SK-N-SH treated with all-trans-retinoic acid at 6 μM for 48 hours (cell line): Measurements from ENCODE around the gene WBP11.

Experiments
- ATAC-seq: fragments of 200-7000 bp; cut with Tn5 transposase; 3 replicates; pipeline ENCODE4 v1.9.1; 2020; ENCODE audit warnings: mild to moderate bottlenecking, moderate library complexity
- ARNTL ChIP-seq: fragments of 450-650 bp; formaldehyde crosslinking; IDR thresholded peaks from 2 replicates; pipeline ENCODE4 v1.5.0; 2020; ENCODE audit warnings: low read depth, mild to moderate bottlenecking, moderate library complexity, borderline replicate concordance
- BACH2 ChIP-seq: fragments of 250-450 bp; sonication (Bioruptor Pico); IDR thresholded peaks from 2 replicates; pipeline ENCODE4 v1.9.0; 2021; ENCODE audit warnings: mild to moderate bottlenecking, borderline replicate concordance
- CREB5 ChIP-seq: fragments of 250-450 bp; sonication (Bioruptor Pico); IDR thresholded peaks from 2 replicates; pipeline ENCODE4 v1.5.1; 2020; ENCODE audit warnings: low read depth, mild to moderate bottlenecking, moderate library complexity
- CSDC2 ChIP-seq: fragments of 250-450 bp; sonication (Bioruptor Pico); IDR thresholded peaks from 2 replicates; pipeline ENCODE4 v1.5.0; 2020; ENCODE audit warnings: mild to moderate bottlenecking, moderate library complexity
- ESRRG ChIP-seq: fragments of 250-450 bp; sonication (Bioruptor Pico); IDR thresholded peaks from 2 replicates; pipeline ENCODE4 v1.6.1; 2021; ENCODE audit warnings: mild to moderate bottlenecking
- ISL1 ChIP-seq: fragments of 250-450 bp; sonication (Bioruptor Pico); IDR thresholded peaks from 2 replicates; pipeline ENCODE4 v2.1.2; 2022; ENCODE audit warnings: mild to moderate bottlenecking, moderate library complexity
- PATZ1 ChIP-seq: fragments of 250-450 bp; sonication (Bioruptor Pico); IDR thresholded peaks from 2 replicates; pipeline ENCODE4 v1.8.0; 2020; ENCODE audit warnings: mild to moderate bottlenecking, moderate library complexity, borderline replicate concordance
- POU6F1 ChIP-seq: fragments of 250-450 bp; sonication (Bioruptor Pico); IDR thresholded peaks from 2 replicates; pipeline ENCODE4 v1.8.0; 2021; ENCODE audit warnings: low read depth, mild to moderate bottlenecking, moderate library complexity, borderline replicate concordance
- PPARA ChIP-seq: fragments of 250-450 bp; sonication (Bioruptor Pico); IDR thresholded peaks from 2 replicates; pipeline ENCODE4 v1.5.0; 2020; ENCODE audit warnings: mild to moderate bottlenecking, borderline replicate concordance
- RARB ChIP-seq: fragments of 250-450 bp; sonication (Bioruptor Pico); IDR thresholded peaks from 2 replicates; pipeline ENCODE4 v1.8.0; 2021; ENCODE audit warnings: mild to moderate bottlenecking, moderate library complexity
- TCF4 ChIP-seq: fragments of 250-450 bp; sonication (Bioruptor Pico); IDR thresholded peaks from 2 replicates; pipeline ENCODE4 v1.8.0; 2021; ENCODE audit warnings: mild to moderate bottlenecking, moderate library complexity, borderline replicate concordance
- TOX ChIP-seq: fragments of 250-450 bp; sonication (Bioruptor Pico); IDR thresholded peaks from 2 replicates; pipeline ENCODE4 v1.8.0; 2021; ENCODE audit warnings: mild to moderate bottlenecking, moderate library complexity, borderline replicate concordance
- ZC3H10 ChIP-seq: fragments of 250-450 bp; sonication (Bioruptor Pico); IDR thresholded peaks from 2 replicates; pipeline ENCODE4 v1.5.1; 2021; ENCODE audit warnings: mild to moderate bottlenecking, moderate library complexity
- ZFP3 ChIP-seq: fragments of 250-450 bp; sonication (Bioruptor Pico); IDR thresholded peaks from 2 replicates; pipeline ENCODE4 v1.5.0; 2020; ENCODE audit warnings: mild to moderate bottlenecking, moderate library complexity
- ZFP30 ChIP-seq: fragments of 450-650 bp; formaldehyde crosslinking; IDR thresholded peaks from 2 replicates; pipeline ENCODE4 v1.5.0; 2022; ENCODE audit warnings: mild to moderate bottlenecking, moderate library complexity
- ZNF565 ChIP-seq: fragments of 450-650 bp; formaldehyde crosslinking; conservative IDR thresholded peaks from 2 replicates; pipeline ENCODE4 v1.5.0; 2020; ENCODE audit warnings: low read depth, mild to moderate bottlenecking, moderate library complexity
- ZNF70 ChIP-seq: fragments of 450-650 bp; formaldehyde crosslinking; IDR thresholded peaks from 2 replicates; pipeline ENCODE4 v1.5.0; 2020; ENCODE audit warnings: mild to moderate bottlenecking, moderate library complexity
- TF ChIP-seq, protein P1 (sequence below): fragments of 250-450 bp; sonication (Bioruptor Pico); IDR thresholded peaks from 2 replicates; pipeline ENCODE4 v1.5.1; 2021; ENCODE audit warnings: mild to moderate bottlenecking, moderate library complexity

Gene WBP11

DNA sequence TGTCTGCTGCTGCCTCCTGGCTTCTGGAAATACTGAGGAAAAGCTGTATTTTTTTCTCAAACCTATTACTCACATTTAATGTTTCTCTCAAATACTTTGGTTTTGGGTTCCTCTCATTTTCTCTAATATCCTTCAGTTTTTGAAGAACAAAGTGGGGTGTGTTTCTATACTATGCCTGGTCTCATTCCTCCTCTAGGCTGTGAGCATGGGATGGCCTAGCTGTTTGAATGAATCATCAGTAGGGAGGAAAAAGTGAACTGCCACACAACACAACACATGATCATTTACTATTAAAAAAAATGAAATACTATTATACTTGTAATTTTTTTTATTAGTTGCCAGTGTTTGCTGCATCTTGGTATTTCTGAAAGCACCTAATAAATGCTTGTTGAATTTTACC is 22.0 kb upstream of the WBP11 start:
- ATAC-seq = no peak
- TF ChIP-seq, protein P1, sequence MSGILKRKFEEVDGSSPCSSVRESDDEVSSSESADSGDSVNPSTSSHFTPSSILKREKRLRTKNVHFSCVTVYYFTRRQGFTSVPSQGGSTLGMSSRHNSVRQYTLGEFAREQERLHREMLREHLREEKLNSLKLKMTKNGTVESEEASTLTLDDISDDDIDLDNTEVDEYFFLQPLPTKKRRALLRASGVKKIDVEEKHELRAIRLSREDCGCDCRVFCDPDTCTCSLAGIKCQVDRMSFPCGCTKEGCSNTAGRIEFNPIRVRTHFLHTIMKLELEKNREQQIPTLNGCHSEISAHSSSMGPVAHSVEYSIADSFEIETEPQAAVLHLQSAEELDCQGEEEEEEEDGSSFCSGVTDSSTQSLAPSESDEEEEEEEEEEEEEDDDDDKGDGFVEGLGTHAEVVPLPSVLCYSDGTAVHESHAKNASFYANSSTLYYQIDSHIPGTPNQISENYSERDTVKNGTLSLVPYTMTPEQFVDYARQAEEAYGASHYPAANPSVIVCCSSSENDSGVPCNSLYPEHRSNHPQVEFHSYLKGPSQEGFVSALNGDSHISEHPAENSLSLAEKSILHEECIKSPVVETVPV (CRISPR knock-in tag) = no peak
- no peak for TF ChIP-seq CSDC2 (CRISPR knock-in tag)
- TF ChIP-seq ARNTL (CRISPR knock-in tag) = no peak
- TF ChIP-seq, all 23 proteins: peak for 0

- TF ChIP-seq CSDC2 (CRISPR knock-in tag) (no peak), PATZ1 (CRISPR knock-in tag) (no peak), PPARA (CRISPR knock-in tag) (no peak), ARNTL (CRISPR knock-in tag) (no peak), ZNF70 (CRISPR knock-in tag) (no peak), ZFP30 (CRISPR knock-in tag) (no peak), ZFP3 (CRISPR knock-in tag) (no peak), POU6F1 (no peak), ZNF565 (CRISPR knock-in tag) (no peak), TCF4 (CRISPR knock-in tag) (no peak), BACH2 (CRISPR knock-in tag) (no peak)
- no peak for ATAC-seq
These were observed 20.8 kb upstream of the WBP11 start for GRCh38 chr12:14824012-14824634.

- no peak for TF ChIP-seq RARB (CRISPR knock-in tag)
- no peak for TF ChIP-seq ZNF565 (CRISPR knock-in tag)
- no peak for TF ChIP-seq CREB5 (CRISPR knock-in tag)
- TF ChIP-seq ISL1 (CRISPR knock-in tag) = no peak
- TF ChIP-seq BACH2 (CRISPR knock-in tag) = no peak
- TF ChIP-seq ESRRG = no peak
- TF ChIP-seq TOX (CRISPR knock-in tag) = no peak
- TF ChIP-seq TCF4 (CRISPR knock-in tag) = no peak
- no peak for TF ChIP-seq ZC3H10
- no peak for TF ChIP-seq POU6F1
- no peak for TF ChIP-seq PPARA (CRISPR knock-in tag)
- TF ChIP-seq PATZ1 (CRISPR knock-in tag) = no peak
- TF ChIP-seq, protein P1 (CRISPR knock-in tag) = no peak
- TF ChIP-seq ZNF70 (CRISPR knock-in tag) = no peak
- no peak for TF ChIP-seq CSDC2 (CRISPR knock-in tag)
- no peak for ATAC-seq
These were observed 10.7 kb upstream of the WBP11 start, which contains the start of gene SMCO3 for GRCh38 chr12:14814014-14814413. Gene SMCO3 (minus strand): TSS chr12:14814182. CDS start chr12:14806680, 7,502 bp downstream.
